ENCODE measurements around the gene SLC27A1.
"Not testable (repeated sequence)": the region's sequence is repeated elsewhere in the genome, so short reads cannot be mapped to it uniquely, and the experiment has no call there.

The SLC27A1 gene

GRCh38 chr19:17473041-17473440 lies 2.7 kb downstream of the SLC27A1 start:
- ChIA-PET POLR2A (interaction anchor here (0.5 kb wide), 1 partner anchor 1502 kb away, joined by 7 read pairs; no protein-coding TSS in a partner anchor), CTCF (interaction anchor here (3.3 kb wide), 1 partner anchor 23 kb away, joined by 16 read pairs; no protein-coding TSS in a partner anchor)
- DNase-seq (ENCODE audit: extremely low spot score): no peak
- no peak for TF ChIP-seq CTCF (IDR thresholded peaks at IDR 0.05; ENCODE audit: control extremely low read depth, extremely low read depth, low read depth, missing control alignments)

GRCh38 chr19:17475011-17475540 lies 4.8 kb downstream of the SLC27A1 start:
- DNase-seq (ENCODE audit: extremely low spot score): not testable (repeated sequence)
- ChIA-PET POLR2A (interaction anchor here (0.6 kb wide), 1 partner anchor 10 kb away, joined by 10 read pairs; no protein-coding TSS in a partner anchor), CTCF (interaction anchor here (0.8 to 3.3 kb wide), 4 partner anchors 9 to 99 kb away, joined by 3 to 16 read pairs (median 3); no protein-coding TSS in a partner anchor)

GRCh38 chr19:17475541-17476115 lies 5.3 kb downstream of the SLC27A1 start:
- CTCF ChIA-PET: interaction anchor here (0.8 to 3.3 kb wide), 3 partner anchors 10 to 98 kb away, joined by 3 to 16 read pairs (median 3); no protein-coding TSS in a partner anchor
- no peak for DNase-seq (ENCODE audit: extremely low spot score)
- POLR2A ChIA-PET: interaction anchor here (0.6 kb wide), 1 partner anchor 9 kb away, joined by 10 read pairs; no protein-coding TSS in a partner anchor
- TF ChIP-seq CTCF (IDR thresholded peaks at IDR 0.05; ENCODE audit: control extremely low read depth, extremely low read depth, low read depth, missing control alignments): no peak

- no peak for TF ChIP-seq CTCF (IDR thresholded peaks at IDR 0.05; ENCODE audit: control extremely low read depth, extremely low read depth, low read depth, missing control alignments)
- POLR2A ChIA-PET: no interaction called here
- no peak for DNase-seq (ENCODE audit: extremely low spot score)
- CTCF ChIA-PET: interaction anchor here (1.1 to 2.5 kb wide), 2 partner anchors 17 to 287 kb away, joined by 3 to 14 read pairs; no protein-coding TSS in a partner anchor
Measured at GRCh38 chr19:17479325-17479791, 9.0 kb downstream of the SLC27A1 start.

- POLR2A ChIA-PET: no interaction called here
- TF ChIP-seq CTCF (IDR thresholded peaks at IDR 0.05; ENCODE audit: control extremely low read depth, extremely low read depth, low read depth, missing control alignments): no peak
- DNase-seq (ENCODE audit: extremely low spot score): no peak
- CTCF ChIA-PET: interaction anchor here (5.3 kb wide), 1 partner anchor 15 kb away, joined by 28 read pairs; no protein-coding TSS in a partner anchor
Measured at GRCh38 chr19:17481986-17482385, 11.7 kb downstream of the SLC27A1 start.

- no peak for DNase-seq (ENCODE audit: extremely low spot score)
- ChIA-PET CTCF (interaction anchor here (1.0 to 5.3 kb wide), 2 partner anchors 13 to 14 kb away, joined by 3 to 28 read pairs; partner anchors contain the start of gene SLC27A1), POLR2A (interaction anchor here (0.5 kb wide), 1 partner anchor 391 kb away, joined by 3 read pairs; no protein-coding TSS in a partner anchor)
- TF ChIP-seq CTCF (IDR thresholded peaks at IDR 0.05; ENCODE audit: control extremely low read depth, extremely low read depth, low read depth, missing control alignments): no peak
Measured at GRCh38 chr19:17482877-17483604, 12.7 kb downstream of the SLC27A1 start.
